Islet precursor cell (in vitro differentiated cells): Measurements from ENCODE around the gene TTLL9.

Experiments
- DNase-seq: peaks from one replicate; pipeline ENCODE4 v3.0.0-alpha.2; 2018

The TTLL9 gene

DNA sequence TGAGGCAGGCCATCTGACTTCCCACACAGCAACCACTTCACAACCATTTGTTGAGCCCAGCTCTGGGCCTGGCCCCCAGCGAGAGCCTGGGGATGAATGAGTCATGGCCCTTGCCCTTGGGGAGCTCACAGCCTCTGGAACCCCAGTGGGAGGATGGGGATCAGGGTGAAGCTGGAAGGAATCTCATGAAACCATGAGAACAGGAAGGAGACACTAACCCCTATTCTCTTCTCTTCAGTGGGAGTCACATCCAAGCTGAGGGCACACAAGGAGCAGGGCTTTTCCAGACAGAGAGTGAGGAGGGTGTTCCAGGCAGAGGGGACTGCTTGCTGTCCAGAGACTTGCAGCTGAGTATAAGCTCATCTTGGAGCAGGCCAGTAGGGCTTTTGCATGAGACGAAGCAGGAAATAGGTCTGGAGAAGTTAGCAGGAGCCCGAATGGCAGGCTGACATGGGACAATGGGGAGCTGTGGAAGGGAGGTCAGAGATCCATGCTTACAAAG is 32.5 kb upstream of the TTLL9 start:
- no peak for DNase-seq

- no peak for DNase-seq
These were observed 31.7 kb upstream of the TTLL9 start for GRCh38 chr20:31838646-31839292.

GRCh38 chr20:31839782-31840487 is 30.5 kb upstream of the TTLL9 start:
- peak; percentile 78 for DNase-seq

DNA sequence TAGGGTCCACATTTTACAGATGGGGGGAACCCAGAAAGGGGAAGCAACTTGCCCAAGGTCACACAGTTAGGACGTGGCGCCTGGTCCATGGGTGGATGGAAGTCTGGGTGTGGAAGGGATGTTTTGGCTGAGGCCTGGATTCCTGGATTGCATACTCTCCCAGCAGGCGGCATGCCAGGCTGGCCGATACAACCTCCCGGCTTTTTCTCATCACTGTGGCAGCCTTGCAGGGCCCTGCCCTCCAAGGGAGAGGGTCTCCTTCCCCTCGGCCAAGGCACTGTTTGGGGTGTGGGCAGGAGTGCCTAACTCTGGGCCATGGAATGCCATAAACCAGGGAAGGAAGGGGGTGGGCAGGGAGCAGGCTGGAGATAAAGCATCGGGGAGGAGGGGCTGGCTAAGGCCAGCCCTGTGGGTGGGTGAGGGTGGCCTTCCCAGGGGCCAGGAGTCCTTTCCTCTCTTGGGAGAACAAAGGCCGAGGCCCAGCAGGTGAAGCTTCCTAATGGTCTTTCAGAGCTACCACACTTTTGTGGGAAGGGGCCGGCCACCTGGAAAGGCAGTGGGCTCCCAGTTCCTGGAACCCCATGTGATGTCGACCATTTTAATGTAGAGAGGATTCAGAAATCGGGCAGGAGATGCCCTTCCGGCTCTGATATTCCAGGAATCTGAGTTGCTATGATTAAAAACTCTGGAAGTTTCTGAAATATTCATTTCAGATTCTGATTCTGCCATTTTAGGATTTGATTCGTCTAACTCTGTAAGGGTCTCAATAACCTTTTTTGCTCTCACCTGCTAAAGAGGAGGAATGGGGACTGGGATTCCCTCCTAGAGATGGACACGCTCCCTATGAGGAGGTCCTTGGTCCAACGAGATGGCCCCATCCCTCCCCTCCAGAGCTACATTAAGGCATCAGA is 29.3 kb upstream of the TTLL9 start:
- DNase-seq, result no peak

- no peak for DNase-seq
These were observed 28.5 kb upstream of the TTLL9 start for GRCh38 chr20:31841928-31842327.

DNA sequence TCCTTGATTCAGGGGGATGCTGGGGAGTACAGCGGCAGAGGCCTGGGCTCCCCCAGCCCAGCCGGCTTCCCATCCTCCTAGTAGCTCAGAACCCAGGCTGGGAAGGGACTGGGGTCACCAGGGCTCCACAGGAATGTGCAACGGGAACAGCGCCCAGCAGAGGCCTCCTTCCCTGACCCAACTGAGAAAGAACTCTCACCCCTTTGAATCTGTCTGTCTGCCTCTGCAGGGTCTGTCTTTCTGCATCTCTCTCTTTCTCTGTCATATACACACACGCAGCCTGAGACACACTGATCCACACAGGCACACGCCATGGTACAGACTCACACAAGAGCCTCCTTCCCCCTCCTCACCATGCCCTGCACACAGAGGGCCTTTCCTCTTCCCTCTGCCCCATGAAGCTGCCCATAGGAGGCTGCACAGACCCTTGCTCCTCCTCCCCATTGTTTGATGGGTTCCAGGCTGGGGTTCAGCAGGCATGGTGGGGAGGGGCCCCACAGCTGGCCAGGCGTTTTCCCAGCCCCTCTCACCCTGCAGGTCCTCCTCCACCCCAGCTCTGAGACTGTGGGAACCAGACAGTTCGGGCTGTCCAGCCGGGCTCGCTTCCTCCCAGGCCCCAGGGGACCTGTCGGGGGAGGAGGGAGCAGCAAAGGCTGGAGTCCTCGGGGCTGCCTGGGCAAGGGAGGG is 27.8 kb upstream of the TTLL9 start:
- peak; percentile 79 for DNase-seq

DNA sequence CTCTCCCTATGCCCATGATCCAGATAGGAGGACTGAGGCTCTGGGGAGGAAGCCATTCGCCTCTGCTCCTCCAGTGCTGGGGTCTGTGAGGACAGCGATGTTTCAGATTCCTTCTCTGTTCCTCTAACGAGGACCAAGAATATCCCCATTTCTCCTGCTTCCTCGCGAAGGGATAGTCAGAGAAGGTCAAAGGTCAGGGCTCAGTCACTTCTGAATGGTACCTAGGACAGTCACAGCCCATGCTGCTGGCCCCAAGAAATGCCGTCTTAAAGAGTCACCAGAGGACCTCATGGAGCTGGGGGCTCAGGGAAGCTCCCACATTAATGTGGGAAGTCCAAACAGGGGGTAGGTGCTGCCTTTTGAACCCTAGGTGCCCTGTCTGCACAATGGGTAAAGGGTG is 27.1 kb upstream of the TTLL9 start:
- DNase-seq, result no peak

- DNase-seq, result no peak
These were observed 26.6 kb upstream of the TTLL9 start for GRCh38 chr20:31843881-31844280.

DNA sequence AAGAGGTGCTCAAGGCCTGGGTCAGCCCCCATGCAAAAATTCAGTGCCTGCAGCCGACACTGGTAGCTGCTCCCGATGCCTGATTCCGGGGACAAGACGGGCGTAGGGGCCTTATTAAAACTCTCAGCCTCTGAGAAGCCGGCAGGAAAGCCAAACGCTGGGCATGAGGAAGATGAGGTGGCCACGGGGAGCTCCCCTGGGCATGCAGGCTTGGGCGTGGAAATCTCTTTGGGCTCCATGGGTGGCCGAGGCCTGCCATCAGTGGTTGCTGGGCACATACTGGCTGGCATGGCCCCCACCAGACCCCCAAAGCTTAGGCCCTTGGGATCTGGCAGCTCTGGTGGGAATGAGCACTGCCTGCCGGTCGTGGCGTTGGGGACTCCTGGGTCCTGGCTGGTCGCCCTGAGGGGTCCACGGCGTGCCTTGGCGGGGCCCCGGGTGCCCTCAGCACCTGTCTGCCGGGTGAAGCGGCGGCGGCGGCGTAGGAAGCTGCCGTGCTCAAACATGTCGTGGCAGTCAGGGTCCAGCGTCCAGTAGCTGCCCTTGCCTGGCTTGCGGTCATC is 25.6 kb upstream of the TTLL9 start:
- DNase-seq, result no peak

GRCh38 chr20:31845300-31845863 is 25.1 kb upstream of the TTLL9 start, which contains the start of gene FOXS1:
Gene FOXS1 (minus strand): TSS chr20:31845604. CDS start chr20:31845542, 62 bp downstream.
- peak; percentile 92 for DNase-seq

DNA sequence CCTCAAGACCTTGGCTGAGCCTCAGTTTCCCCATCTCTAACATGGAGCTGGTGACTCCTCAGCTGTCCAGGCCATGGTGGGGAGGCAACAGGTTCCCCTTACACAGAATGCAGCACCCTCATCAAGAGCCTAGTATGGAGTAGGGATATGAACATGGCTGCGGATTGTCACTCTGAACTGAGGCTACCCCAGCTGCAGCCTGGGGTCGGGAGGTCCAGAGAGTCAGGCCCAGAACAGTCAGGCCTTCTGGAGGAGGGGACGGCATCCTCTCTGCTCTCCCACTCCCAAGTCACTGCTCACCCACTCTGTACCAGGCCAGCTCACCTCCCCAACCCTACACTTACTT is 23.7 kb upstream of the TTLL9 start:
- DNase-seq, result no peak

GRCh38 chr20:31848088-31848999 is 22.1 kb upstream of the TTLL9 start:
- no peak for DNase-seq

DNA sequence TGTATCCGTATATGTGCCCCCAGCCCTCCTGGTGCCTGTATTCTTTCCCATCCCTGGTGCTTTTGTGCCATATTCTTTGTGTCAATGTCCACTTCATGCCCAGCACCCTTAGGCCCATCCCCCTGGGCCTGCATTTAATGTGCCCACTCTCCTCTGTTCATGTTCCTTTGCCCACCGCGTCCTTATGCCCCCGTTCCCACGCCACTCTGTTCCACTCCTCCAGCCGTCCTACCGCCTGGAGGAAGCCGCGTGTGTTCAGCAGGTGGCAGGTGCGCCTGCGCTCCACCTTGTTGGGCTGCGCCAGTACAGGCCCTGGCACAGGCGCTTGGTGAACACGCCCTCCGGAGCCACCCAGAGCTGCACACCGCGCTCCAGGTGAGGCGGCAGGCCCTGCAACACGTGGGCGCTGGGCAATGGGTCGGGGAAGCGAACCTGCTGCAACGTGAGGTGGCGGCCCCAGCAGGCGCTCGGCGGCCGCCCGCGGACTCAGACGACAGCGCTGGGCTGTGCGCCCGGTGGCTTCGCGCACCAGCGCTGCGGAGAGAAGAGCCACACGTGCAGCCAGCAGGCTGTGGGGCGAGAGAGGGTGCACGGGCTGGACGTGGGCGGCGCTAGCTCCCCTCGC is 21.0 kb upstream of the TTLL9 start:
- DNase-seq, result no peak

DNA sequence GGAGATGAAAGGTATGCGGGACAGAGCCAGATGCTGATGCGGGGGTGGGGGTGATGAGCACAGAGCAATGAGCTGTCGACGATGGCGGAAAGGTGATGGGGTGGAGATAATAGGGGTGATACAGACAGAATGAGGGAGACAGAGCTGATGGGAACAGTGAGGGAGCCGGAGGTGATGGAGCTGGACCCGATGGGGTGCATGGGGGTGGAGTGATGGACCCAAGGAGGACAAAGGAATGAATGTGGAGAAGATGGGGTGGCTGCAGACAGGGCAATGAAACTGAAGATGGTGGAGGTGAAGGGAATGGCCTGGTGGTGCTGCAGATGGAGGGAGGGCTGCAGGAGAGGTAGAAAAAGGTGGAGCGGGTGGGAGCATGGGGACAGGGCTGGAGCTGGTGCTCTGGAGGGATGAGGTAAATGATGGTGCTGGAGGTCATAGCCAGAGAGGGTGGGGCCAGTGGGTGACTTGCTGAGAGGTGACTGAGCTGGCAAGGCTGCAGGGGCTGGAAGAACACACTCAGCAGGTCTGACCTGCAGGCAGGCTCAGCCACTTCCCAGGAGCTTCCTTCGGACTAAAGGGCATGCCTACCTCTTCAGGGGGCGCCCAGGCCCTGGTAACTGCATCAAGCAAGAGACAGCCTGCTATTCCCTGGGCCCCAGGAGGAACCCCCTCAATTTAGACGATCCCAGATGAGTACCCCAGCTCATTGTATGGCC is 19.0 kb upstream of the TTLL9 start:
- no peak for DNase-seq

DNA sequence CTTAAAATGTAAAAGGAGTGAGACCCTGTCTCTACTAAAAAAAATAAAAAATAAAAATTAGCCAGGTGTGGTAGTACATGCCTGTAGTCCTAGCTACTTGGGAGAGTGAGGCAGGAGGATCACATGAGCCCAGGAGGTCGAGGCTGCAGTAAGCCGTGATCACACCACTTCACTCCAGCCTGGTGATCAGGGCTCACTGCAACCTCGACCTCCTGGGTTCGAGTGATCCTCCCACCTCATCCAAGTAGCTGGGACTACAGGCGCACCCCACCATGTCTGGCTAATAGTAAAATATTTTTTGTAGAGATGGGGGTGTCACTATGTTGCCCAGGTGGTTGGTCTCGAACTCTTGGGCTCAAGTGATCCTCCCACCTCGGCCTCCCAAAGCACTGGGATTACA is 17.0 kb upstream of the TTLL9 start:
- no peak for DNase-seq

DNA sequence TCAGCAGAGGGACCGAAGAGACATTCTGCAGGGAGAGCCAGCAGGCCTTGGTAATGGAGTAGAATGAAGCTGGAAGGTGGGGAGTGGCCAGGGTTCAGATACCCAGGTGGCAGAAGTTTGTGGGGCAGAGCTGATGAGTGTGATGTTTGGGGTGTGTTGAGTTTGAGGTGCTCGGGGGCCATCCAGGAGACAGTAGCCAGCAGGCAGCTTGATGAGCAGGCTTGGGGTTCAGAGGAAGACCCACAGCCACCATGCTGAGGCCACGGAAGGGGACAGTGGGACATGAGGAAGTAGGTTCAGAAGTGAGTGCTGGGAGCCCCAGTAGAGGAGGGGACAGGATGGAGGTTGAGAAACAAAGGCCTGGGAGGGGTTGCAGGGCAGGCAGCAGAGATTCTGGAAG is 13.9 kb upstream of the TTLL9 start:
- DNase-seq, result peak; percentile 46

DNA sequence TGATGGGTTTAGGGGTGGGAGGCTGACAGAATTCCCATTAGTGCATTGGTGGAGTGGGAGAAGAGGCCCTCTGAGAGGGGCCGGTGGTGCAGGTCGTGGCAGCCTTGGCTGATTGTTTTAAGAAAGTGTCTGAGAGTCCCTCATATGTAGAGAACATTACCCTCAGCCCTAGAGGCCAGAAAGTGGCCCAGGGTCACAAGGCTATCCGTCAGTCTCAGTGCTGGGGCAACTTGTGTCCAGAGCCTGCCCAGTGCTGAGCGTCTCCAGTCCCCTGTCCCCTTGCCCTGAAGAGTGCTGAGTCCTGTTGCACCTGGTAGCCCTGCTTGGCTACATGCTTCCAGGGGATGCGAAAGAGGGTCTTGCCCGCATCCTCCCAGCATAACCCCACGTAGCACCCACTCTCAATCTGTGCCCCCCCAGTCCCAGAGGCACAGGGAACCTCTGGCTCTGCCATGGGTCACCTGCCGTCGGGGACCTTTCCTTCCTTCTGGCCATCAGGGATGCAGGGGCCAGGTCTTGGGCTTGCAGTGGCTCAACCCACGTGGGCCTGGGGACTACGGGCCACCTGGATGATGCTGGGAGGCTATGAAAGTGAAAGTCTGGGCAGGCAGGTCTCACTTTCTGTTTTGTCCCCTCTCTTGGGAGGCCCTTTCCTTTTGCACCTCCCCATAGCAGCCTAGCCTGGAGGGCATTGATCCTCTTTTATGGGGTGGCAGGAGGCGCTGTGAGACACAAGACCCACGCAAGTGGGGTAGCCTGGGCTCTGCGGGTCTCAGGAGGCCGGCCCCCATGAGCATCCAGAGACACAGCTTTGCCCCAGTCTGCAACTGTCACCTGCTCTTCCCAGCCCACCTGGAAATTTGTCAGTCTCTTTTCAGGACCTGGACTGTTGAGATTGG is 12.3 kb upstream of the TTLL9 start:
- peak; percentile 44 for DNase-seq

- no peak for DNase-seq
These were observed 11.7 kb upstream of the TTLL9 start for GRCh38 chr20:31858760-31859083.
